IPS-NIHi7 (cell line): ENCODE results near the gene MVK.

Source experiments
- DNase-seq: peaks from one replicate; pipeline ENCODE4 v3.0.0; 2012; ENCODE audit warnings: mixed read lengths; ENCODE audit errors: extremely low spot score

MVK gene

GRCh38 chr12:109563291-109564284 lies 10.0 kb upstream of the MVK start:
- DNase-seq: no peak

DNA sequence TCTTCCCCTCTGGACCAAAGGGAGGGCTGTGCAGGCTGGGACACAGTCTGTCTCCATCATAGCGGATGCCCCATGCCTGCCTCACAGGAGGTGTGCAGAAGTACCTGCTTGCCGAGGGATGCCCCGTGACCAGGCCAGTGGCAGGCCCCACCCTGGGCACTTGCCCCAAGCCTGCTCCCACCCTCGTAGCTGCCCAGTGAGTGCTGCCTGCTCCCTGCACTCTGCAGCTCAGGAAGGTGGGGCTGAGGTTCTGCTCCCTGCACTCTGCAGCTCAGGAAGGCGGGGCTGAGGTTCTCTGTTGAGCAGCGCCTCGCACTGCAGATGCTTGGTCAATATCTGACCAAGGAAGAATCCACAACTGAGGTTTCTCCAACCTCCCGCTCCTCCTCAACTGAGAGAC lies 7.2 kb upstream of the MVK start:
- no peak for DNase-seq

- DNase-seq: no peak
Observed at GRCh38 chr12:109567296-109567695, 6.3 kb upstream of the MVK start.

- no peak for DNase-seq
Observed at GRCh38 chr12:109567967-109568366, 5.6 kb upstream of the MVK start.

GRCh38 chr12:109568486-109568885 lies 5.1 kb upstream of the MVK start:
- DNase-seq: no peak

GRCh38 chr12:109571773-109572505 lies 1.7 kb upstream of the MVK start:
- DNase-seq: no peak

DNA sequence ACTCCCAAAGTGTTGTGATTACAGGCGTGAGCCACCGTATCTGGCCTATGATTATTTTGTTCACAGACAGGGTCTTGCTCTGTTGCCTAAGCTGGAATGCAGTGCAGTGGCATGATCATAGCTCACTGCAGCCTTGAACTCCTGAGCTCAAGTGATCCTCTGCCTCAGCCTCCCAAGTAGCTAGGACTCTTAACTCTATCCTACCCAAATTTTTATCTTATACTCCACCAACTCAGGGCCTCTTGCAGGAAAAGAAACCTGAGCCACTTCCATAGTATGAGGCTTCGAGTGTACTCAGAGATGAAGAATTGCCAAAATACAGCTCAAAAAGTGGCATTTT lies 1.1 kb upstream of the MVK start:
- no peak for DNase-seq

DNA sequence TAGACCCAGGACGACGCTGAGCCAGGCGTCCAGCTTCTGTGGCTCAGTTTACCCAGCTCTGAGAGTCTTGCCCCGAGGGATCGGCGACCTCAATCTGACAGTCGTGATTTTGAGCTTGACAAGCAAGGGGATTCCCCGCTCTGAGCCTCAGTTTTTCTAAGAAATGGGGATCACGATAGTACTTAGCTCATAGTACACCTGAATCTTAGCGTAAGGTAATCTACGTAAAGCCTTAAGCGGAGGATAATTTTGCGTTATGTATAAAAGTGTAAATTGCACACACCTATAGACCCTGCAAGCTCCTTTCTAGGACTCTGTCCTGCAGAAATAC lies 285 bp downstream of the MVK start:
- no peak for DNase-seq

GRCh38 chr12:109575683-109576082 lies 2.1 kb downstream of the MVK start:
- no peak for DNase-seq

DNA sequence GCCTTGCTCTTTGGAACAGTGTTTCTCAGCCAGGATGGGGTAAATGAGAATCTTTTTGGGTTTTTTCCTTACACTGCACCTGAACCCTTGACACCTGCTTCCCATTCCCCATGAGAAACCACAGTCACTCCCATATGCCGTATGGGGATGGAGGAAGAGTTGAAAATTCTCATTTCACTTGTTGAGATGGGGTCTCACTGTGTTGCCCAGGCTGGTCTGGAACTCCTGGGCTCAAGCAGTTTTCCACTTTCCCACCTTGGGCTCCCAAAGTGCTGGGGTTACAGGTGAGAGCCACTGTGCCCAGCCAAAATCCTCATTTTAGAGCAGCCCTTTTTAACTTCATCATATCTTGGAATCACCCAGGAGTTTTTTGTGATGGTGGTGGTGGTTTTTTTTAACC lies 3.7 kb downstream of the MVK start:
- no peak for DNase-seq

DNA sequence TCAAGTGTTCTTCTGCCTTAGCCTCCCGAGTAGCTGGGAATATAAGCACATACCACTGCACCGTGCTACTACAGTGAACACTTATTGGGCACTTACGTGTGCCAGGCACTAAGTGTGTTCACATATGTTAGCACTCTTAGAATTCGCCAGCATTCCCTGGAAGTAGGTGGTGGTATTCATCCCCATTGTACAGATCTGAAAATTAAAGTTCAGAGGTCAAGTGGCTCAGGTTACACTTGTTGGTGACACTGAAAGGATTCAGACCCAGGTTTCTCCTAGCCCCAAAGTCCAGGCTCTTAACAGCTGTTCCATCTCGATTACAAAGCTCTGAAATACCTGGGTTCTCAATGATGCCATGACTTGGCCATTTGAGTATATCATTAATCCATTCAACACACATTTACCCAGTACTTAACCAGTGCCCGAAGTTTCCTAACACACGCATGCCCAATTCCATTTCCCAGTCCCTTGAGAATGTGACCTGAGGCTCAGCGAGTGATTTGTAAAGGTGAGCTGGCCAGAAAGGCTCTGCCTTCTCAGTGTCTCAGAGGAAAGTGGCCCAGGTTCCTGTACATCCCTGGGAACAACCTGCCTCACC lies 4.8 kb downstream of the MVK start:
- DNase-seq: no peak

DNA sequence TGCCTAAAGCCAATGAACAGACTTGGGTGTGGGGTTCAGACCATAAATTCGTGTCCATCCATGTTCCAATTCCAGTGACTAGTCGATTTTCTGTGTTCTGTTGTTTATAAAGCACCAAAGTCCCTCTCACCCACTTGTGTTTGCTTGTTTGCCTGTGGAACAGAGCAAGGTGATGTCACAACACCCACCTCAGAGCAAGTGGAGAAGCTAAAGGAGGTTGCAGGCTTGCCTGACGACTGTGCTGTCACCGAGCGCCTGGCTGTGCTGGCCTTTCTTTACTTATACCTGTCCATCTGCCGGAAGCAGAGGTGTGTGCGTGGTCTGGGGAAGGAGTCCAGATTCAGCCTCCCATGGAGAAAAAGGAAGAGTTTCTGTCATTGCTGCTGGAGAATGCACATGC lies 6.0 kb downstream of the MVK start:
- DNase-seq: no peak

- no peak for DNase-seq
Observed at GRCh38 chr12:109580272-109580671, 6.7 kb downstream of the MVK start.

- no peak for DNase-seq
Observed at GRCh38 chr12:109580684-109581333, 7.2 kb downstream of the MVK start.

DNA sequence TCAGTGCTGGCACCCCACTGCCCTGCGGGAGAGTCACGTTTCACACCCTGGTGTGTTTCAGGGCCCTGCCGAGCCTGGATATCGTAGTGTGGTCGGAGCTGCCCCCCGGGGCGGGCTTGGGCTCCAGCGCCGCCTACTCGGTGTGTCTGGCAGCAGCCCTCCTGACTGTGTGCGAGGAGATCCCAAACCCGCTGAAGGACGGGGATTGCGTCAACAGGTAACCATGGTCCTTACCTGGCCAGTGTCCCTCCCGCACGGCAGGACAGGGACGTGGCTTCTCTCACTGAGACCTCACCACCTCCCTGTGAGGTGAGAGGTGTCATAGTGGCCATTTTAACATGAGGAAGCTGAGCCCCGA lies 7.7 kb downstream of the MVK start:
- DNase-seq: no peak

- no peak for DNase-seq
Observed at GRCh38 chr12:109581856-109582255, 8.3 kb downstream of the MVK start.

DNA sequence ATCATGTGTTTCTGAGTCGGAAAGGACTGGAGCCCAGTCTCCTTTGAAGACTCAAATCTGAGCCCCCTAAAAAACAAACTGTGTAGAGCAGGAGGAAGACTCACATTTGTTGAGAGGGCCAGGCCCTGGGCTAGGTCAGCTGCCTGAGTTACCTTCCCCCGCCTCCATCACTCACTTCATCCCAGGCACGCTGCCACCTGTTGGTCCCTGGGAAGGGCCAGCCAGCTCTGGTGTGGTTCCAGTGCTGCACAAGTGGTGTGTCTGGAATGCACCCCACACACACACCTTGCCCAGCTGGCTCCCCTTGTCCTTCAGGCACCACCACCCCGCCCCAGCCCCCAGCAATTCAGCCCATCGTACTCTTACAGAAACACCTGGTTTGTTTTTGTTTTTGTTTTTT lies 9.0 kb downstream of the MVK start:
- peak; percentile 37 for DNase-seq

DNA sequence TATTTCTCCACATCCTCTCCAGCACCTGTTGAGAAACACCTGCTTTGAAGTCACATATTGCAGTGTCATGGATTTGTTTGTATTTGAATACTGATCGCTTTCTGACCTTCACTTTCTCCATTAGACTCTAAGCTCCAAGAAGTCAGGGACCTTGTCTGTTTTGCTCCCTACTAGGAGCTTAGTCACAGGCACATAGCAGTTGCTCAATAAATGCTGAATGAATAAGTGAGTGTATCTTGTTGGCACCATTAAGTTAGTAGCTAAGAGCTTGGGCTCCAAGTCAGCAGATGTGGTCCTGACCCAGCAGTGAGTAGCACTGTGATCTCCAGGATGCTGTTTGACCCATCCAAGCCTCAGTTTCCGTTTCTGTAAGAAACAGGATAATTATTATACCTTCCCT lies 10.1 kb downstream of the MVK start:
- DNase-seq: no peak

DNA sequence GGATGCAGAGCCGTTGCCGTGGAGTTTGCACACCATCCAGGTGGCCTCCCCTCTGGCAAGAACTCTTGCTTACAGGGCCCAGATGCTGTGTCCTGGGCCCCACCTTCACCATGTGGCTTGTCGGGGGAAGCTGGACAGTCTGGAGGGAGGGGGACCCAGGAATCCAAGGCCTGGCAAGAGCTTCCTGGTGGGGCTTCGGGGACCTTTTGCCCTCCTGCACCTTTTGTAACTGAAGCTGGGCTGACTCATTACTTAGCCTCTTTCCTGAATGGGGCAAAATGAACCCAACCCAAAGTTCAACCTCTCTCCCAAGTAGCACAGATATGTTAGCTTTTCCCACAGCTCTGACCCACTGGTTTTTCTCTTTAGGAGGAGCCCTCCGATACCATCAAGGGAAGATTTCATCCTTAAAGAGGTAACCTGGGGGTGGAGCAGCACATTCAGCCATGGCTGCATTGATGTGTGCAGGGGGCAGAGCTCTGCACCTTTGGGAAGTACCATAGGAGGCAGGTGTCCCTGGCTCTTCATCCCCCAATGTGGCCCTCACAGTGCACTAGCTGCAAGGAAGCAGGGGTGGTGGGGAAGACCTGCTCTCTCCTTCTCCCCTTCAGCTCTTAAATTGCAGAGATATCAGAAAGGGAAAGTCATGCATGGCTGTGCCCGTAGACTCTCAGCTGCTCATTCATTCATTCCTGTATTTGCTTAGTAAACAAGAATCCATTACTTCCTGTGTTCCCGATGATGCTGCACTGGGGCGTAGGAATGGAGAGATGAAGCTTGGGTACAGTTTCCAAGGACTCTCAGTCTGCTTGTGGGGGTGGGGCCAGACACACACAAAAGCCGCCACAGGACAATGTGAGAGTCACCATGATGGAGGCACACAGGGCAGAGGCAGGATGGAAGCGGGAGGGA lies 13.0 kb downstream of the MVK start:
- no peak for DNase-seq

DNA sequence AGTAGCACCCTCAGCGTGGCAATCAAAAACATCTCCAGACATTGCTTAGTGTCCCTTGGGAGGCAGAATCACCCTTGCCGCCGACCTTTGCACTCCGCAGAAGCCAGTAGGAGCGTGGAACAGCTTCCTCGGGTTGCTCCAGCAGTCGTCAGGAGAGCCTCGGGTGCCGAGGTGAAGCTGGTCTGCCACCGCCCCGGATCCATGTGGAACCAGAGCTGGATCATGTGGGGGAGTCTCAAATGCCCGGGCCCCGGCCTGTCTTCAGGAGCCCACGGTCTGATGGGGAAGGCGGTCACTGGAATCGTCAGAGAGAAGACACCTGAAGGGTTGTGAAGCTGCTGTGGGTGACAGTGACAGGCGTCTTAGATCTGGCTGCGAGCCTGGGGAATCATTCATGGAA lies 14.3 kb downstream of the MVK start:
- DNase-seq: no peak

- DNase-seq: no peak
Observed at GRCh38 chr12:109588461-109589239, 15.1 kb downstream of the MVK start.
